Peyer's patch (tissue), 4 donors: ENCODE results near the gene CACNA2D1. TPM values are rescaled to one million over a fixed set of nuclear protein-coding genes. Genes with fewer than 3 reads are reported as not detected.
A peak's percentile ranks its signal among the peaks of the same experiment; 100 is the strongest.

ENCODE experiments used
- DNase-seq, 3 donors: peaks; one replicate each; pipeline ENCODE4 v3.0.0-alpha.2; 2017 to 2019
- H3K27ac ChIP-seq, 4 donors: fragments of 200-600 bp; sonication (generic); one replicate each; pipeline ENCODE4 v1.5.1; 2016 to 2019
- H3K27me3 ChIP-seq, 2 donors: fragments of 200-600 bp; sonication (generic); one replicate each; pipeline ENCODE4 v1.5.1; 2019
- H3K36me3 ChIP-seq, 3 donors: fragments of 200-600 bp; sonication (generic); one replicate each; pipeline ENCODE4 v1.5.1; 2016 to 2019
- H3K4me1 ChIP-seq, 4 donors: fragments of 200-600 bp; sonication (generic); one replicate each; pipeline ENCODE4 v1.5.1; 2016 to 2019
- H3K4me3 ChIP-seq, 4 donors: fragments of 200-600 bp; sonication (generic); 1 replicate in 3 of 4; 2 replicates in 1 of 4; pipeline ENCODE4 v1.5.1; 2016 to 2019; ENCODE audit warnings: mild to moderate bottlenecking in 1 of 4
- H3K9me3 ChIP-seq, 4 donors: fragments of 200-600 bp; sonication (generic); one replicate each; pipeline ENCODE4 v1.5.1; 2016 to 2019; ENCODE audit warnings: mild to moderate bottlenecking in 1 of 4
- CTCF ChIP-seq, 6 experiments: fragments of 450-650 bp in 4 of 6; fragments of 200-600 bp in 2 of 6; sonication (generic) in 1 of 6; IDR thresholded peaks; one replicate each; pipeline ENCODE4 v1.5.1; 2017 to 2019; ENCODE audit warnings: antibody characterized with exemption in 6 of 6, mild to moderate bottlenecking in 3 of 6, moderate library complexity in 1 of 6
- POLR2A ChIP-seq, 2 donors: fragments of 450-650 bp; IDR thresholded peaks; one replicate each; pipeline ENCODE4 v1.5.1; 2017; ENCODE audit warnings: antibody characterized with exemption in 2 of 2, mild to moderate bottlenecking in 2 of 2, moderate library complexity in 2 of 2
- total RNA-seq, 4 donors: library from RNA; depleted of rRNA; stranded (reverse); fragments of >200 nt; gene quantifications; one replicate each; pipeline ENCODE4 v1.1.0, GENCODE V29; 2016

The CACNA2D1 gene
- total RNA-seq, 4 donors from 2014 or later, result 5.5 to 85.0 (median 11.5) TPM

GRCh38 chr7:82323806-82324205 lies 119.8 kb downstream of the CACNA2D1 start:
- Histone ChIP-seq H3K27me3 (no peaks in the 10 kb centered on the region), H3K27ac (no peak overlapping the region), H3K4me3 (no peak overlapping the region), H3K36me3 (no peaks in the 10 kb centered on the region), H3K9me3 (no peaks in the 10 kb centered on the region), H3K4me1 (no peaks in the 10 kb centered on the region)
- DNase-seq, result no peak
- TF ChIP-seq CTCF (IDR thresholded peaks at IDR 0.05) (no peak), POLR2A (IDR thresholded peaks at IDR 0.05) (no peak)

- DNase-seq, result peak in 1 of 3 donors; percentile 51
These were observed 123.9 kb downstream of the CACNA2D1 start for GRCh38 chr7:82319674-82320118.

GRCh38 chr7:82318786-82319185 lies 124.8 kb downstream of the CACNA2D1 start:
- Histone ChIP-seq H3K4me3 (no peak overlapping the region), H3K27ac (no peak overlapping the region), H3K9me3 (no peaks in the 10 kb centered on the region), H3K27me3 (no peaks in the 10 kb centered on the region), H3K4me1 (no peaks in the 10 kb centered on the region), H3K36me3 (no peaks in the 10 kb centered on the region)
- TF ChIP-seq POLR2A (IDR thresholded peaks at IDR 0.05) (no peak), CTCF (IDR thresholded peaks at IDR 0.05) (no peak)
- no peak for DNase-seq

More at GRCh38 chr7:82319674-82320118, 123.9 kb downstream of the CACNA2D1 start:
- Histone ChIP-seq H3K9me3 (no peaks in the 10 kb centered on the region), H3K4me3 (no peak overlapping the region), H3K36me3 (no peaks in the 10 kb centered on the region), H3K27me3 (no peaks in the 10 kb centered on the region), H3K27ac (no peak overlapping the region), H3K4me1 (no peaks in the 10 kb centered on the region)
- TF ChIP-seq CTCF (IDR thresholded peaks at IDR 0.05), result no peak
- no peak for TF ChIP-seq POLR2A (IDR thresholded peaks at IDR 0.05)

GRCh38 chr7:82317760-82318159 lies 125.8 kb downstream of the CACNA2D1 start:
- Histone ChIP-seq H3K36me3 (no peaks in the 10 kb centered on the region), H3K4me3 (no peak overlapping the region), H3K9me3 (no peaks in the 10 kb centered on the region), H3K27ac (no peak overlapping the region), H3K4me1 (no peaks in the 10 kb centered on the region), H3K27me3 (no peaks in the 10 kb centered on the region)
- TF ChIP-seq POLR2A (IDR thresholded peaks at IDR 0.05) (no peak), CTCF (IDR thresholded peaks at IDR 0.05) (no peak)
- DNase-seq, result no peak

GRCh38 chr7:82317257-82317721 lies 126.3 kb downstream of the CACNA2D1 start:
- Histone ChIP-seq H3K36me3 (no peaks in the 10 kb centered on the region), H3K27me3 (no peaks in the 10 kb centered on the region), H3K27ac (no peak overlapping the region), H3K9me3 (no peaks in the 10 kb centered on the region), H3K4me3 (no peak overlapping the region), H3K4me1 (no peaks in the 10 kb centered on the region)
- TF ChIP-seq POLR2A (IDR thresholded peaks at IDR 0.05), result no peak
- no peak for TF ChIP-seq CTCF (IDR thresholded peaks at IDR 0.05)
- DNase-seq, result no peak

GRCh38 chr7:82313269-82313668 lies 130.3 kb downstream of the CACNA2D1 start:
- H3K27ac ChIP-seq, result no peak overlapping the region
- H3K4me1 ChIP-seq, result no peaks in the 10 kb centered on the region
- TF ChIP-seq POLR2A (IDR thresholded peaks at IDR 0.05), result no peak
- TF ChIP-seq CTCF (IDR thresholded peaks at IDR 0.05), result no peak
- H3K9me3 ChIP-seq, result no peaks in the 10 kb centered on the region
- no peaks in the 10 kb centered on the region for H3K27me3 ChIP-seq
- DNase-seq, result no peak
- H3K4me3 ChIP-seq, result no peak overlapping the region
- H3K36me3 ChIP-seq, result no peaks in the 10 kb centered on the region
